Transverse colon (tissue), 4 donors: ENCODE data around the gene SEPTIN6.

Experiments
- CTCF ChIP-seq, 5 experiments: fragments of 200-600 bp in 3 of 5; fragments of 450-650 bp in 2 of 5; sonication (generic) in 3 of 5; IDR thresholded peaks; 1 replicate in 2 of 5; 2 replicates in 3 of 5; pipeline ENCODE4 v1.5.1; 2016 to 2017; ENCODE audit warnings: antibody characterized with exemption in 5 of 5, inconsistent platforms in 3 of 5, mild to moderate bottlenecking in 2 of 5, moderate library complexity in 1 of 5
- EP300 ChIP-seq: sonication (generic); formaldehyde crosslinking; IDR thresholded peaks from one replicate; pipeline ENCODE4 v1.6.1; 2017; ENCODE audit warnings: antibody characterized with exemption, low read depth
- POLR2AphosphoS5 ChIP-seq, 3 donors: sonication (generic); formaldehyde crosslinking; IDR thresholded peaks; one replicate each; pipeline ENCODE4 v1.6.1; 2016; ENCODE audit warnings: antibody characterized with exemption in 3 of 3

GRCh38 chrX:119726900-119727555 is 34.1 kb upstream of the SEPTIN6 start:
- TF ChIP-seq CTCF (IDR thresholded peaks at IDR 0.05), result no peak
- TF ChIP-seq EP300, result no peak
- no peak for TF ChIP-seq POLR2AphosphoS5 (IDR thresholded peaks at IDR 0.05)
